ENCODE data around the gene RNPS1.

DNA sequence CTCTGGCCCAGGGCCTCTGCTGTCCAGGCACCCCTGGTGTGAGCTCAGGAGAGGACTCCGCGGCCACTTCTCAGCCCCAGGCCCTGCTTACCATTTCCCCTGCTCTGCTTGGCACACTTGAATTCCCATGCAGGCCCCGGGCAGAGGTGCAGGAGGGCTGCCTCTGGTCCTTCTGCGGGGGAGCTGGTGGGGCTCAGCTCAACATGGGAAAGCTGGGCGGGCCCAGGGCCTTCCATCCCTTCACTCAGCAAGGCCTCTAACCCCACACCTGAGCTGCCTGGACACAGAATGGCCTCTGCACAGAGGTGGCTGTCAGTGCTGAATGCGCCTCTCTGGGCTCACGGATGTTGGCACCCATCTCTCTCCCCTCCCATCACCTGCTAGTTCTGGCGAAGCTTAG is 12.5 kb upstream of the RNPS1 start:
- no peak for TF ChIP-seq HDAC2 (IDR thresholded peaks at IDR 0.05)
- no peak for TF ChIP-seq FOSL1 (tag; conservative IDR thresholded peaks at IDR 0.05)
- no peak for TF ChIP-seq RNF2 (IDR thresholded peaks at IDR 0.05)
- TF ChIP-seq, protein P1, sequence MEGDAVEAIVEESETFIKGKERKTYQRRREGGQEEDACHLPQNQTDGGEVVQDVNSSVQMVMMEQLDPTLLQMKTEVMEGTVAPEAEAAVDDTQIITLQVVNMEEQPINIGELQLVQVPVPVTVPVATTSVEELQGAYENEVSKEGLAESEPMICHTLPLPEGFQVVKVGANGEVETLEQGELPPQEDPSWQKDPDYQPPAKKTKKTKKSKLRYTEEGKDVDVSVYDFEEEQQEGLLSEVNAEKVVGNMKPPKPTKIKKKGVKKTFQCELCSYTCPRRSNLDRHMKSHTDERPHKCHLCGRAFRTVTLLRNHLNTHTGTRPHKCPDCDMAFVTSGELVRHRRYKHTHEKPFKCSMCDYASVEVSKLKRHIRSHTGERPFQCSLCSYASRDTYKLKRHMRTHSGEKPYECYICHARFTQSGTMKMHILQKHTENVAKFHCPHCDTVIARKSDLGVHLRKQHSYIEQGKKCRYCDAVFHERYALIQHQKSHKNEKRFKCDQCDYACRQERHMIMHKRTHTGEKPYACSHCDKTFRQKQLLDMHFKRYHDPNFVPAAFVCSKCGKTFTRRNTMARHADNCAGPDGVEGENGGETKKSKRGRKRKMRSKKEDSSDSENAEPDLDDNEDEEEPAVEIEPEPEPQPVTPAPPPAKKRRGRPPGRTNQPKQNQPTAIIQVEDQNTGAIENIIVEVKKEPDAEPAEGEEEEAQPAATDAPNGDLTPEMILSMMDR (IDR thresholded peaks at IDR 0.05 in 2 of 3, conservative IDR thresholded peaks at IDR 0.05 in 1 of 3; ENCODE audit: insufficient read depth in 2 of 3, low read depth in 1 of 3, low read length in 3 of 3), result no peak
- TF ChIP-seq KLF1 (tag; IDR thresholded peaks at IDR 0.05), result no peak
- no peak for TF ChIP-seq POLR2AphosphoS5 (IDR thresholded peaks at IDR 0.05; ENCODE audit: control insufficient read depth, insufficient read depth, low read depth, low read length)

Measured in K562 (cell line).